Mesenchymal stem cell (in vitro differentiated cells and primary cell): ENCODE data around the gene WDR41.

ENCODE experiments used
- DNase-seq: peaks from one replicate; pipeline ENCODE4 v3.0.0-alpha.2; 2013
- H2AFZ ChIP-seq: one replicate; pipeline ENCODE4 v1.6.1; 2013; ENCODE audit warnings: low read depth, mild to moderate bottlenecking, control low read depth, inconsistent platforms, low read length, moderate library complexity
- H2AK5ac ChIP-seq: 2 replicates; pipeline ENCODE4 v1.6.1; 2013; ENCODE audit warnings: low read length, moderate library complexity, mild to moderate bottlenecking, inconsistent platforms; ENCODE audit not compliant: severe bottlenecking
- H2BK120ac ChIP-seq: one replicate; pipeline ENCODE4 v1.6.1; 2013; ENCODE audit warnings: low read depth, mild to moderate bottlenecking, inconsistent platforms, low read length, moderate library complexity
- H2BK12ac ChIP-seq, 2 experiments: one replicate each; pipeline ENCODE4 v1.6.1; 2013; ENCODE audit warnings: inconsistent platforms in 2 of 2, low read length in 2 of 2, mild to moderate bottlenecking in 2 of 2, moderate library complexity in 2 of 2, control low read depth in 1 of 2
- H2BK15ac ChIP-seq: one replicate; pipeline ENCODE4 v1.6.1; 2013; ENCODE audit warnings: mild to moderate bottlenecking, low read depth, inconsistent platforms; ENCODE audit not compliant: poor library complexity, severe bottlenecking
- H2BK5ac ChIP-seq: 2 replicates; pipeline ENCODE4 v1.6.1; 2013; ENCODE audit warnings: low read depth, mild to moderate bottlenecking, low read length, control low read depth, inconsistent platforms; ENCODE audit not compliant: poor library complexity, severe bottlenecking
- H3K14ac ChIP-seq, 2 experiments: one replicate each; pipeline ENCODE4 v1.6.1; 2013; ENCODE audit warnings: inconsistent platforms in 2 of 2, low read length in 2 of 2, control low read depth in 1 of 2, mild to moderate bottlenecking in 1 of 2, moderate library complexity in 1 of 2
- H3K18ac ChIP-seq, 2 experiments: one replicate each; pipeline ENCODE4 v1.6.1; 2013; ENCODE audit warnings: inconsistent platforms in 2 of 2, low read length in 2 of 2, control low read depth in 1 of 2, low read depth in 1 of 2, mild to moderate bottlenecking in 1 of 2
- H3K23ac ChIP-seq, 2 experiments: one replicate each; pipeline ENCODE4 v1.6.1; 2013; ENCODE audit warnings: inconsistent platforms in 2 of 2, low read length in 2 of 2, mild to moderate bottlenecking in 2 of 2, moderate library complexity in 2 of 2, control low read depth in 1 of 2
- H3K27ac ChIP-seq: 2 replicates; pipeline ENCODE4 v1.5.1; 2013; ENCODE audit warnings: mild to moderate bottlenecking, moderate library complexity, low read length, control low read depth, inconsistent platforms; ENCODE audit not compliant: poor library complexity, severe bottlenecking
- H3K27me3 ChIP-seq, 2 experiments: 2 replicates each; pipeline versions ENCODE4 v1.6.1 to v1.7.0; 2013; ENCODE audit warnings: low read length in 2 of 2, mild to moderate bottlenecking in 2 of 2, moderate library complexity in 2 of 2, control low read depth in 1 of 2, inconsistent platforms in 1 of 2; ENCODE audit not compliant: control insufficient read depth in 1 of 2, insufficient read depth in 1 of 2
- H3K36me3 ChIP-seq, 2 experiments: 2 replicates each; pipeline versions ENCODE4 v1.6.1 to v1.7.0; 2013; ENCODE audit warnings: low read length in 2 of 2, control low read depth in 1 of 2, inconsistent platforms in 1 of 2, low read depth in 1 of 2, mild to moderate bottlenecking in 1 of 2; ENCODE audit not compliant: insufficient read depth in 2 of 2, control insufficient read depth in 1 of 2
- H3K4ac ChIP-seq, 2 experiments: one replicate each; pipeline ENCODE4 v1.6.1; 2013; ENCODE audit warnings: inconsistent platforms in 2 of 2, low read length in 2 of 2, mild to moderate bottlenecking in 2 of 2, moderate library complexity in 2 of 2, control low read depth in 1 of 2, low read depth in 1 of 2
- H3K4me1 ChIP-seq: 2 replicates; pipeline ENCODE4 v1.6.1; 2013; ENCODE audit warnings: low read depth, low read length, control low read depth; ENCODE audit not compliant: control insufficient read depth, insufficient read depth
- H3K4me2 ChIP-seq: 2 replicates; pipeline ENCODE4 v1.6.1; 2013; ENCODE audit warnings: low read length, mild to moderate bottlenecking, inconsistent platforms; ENCODE audit not compliant: poor library complexity, severe bottlenecking
- H3K4me3 ChIP-seq, 2 experiments: 2 replicates each; pipeline versions ENCODE4 v1.5.1 to v1.7.0; 2013; ENCODE audit warnings: low read length in 2 of 2, mild to moderate bottlenecking in 2 of 2, control low read depth in 1 of 2, low read depth in 1 of 2; ENCODE audit not compliant: insufficient read depth in 1 of 2
- H3K79me1 ChIP-seq: replicated peaks from 2 replicates; pipeline ENCODE4 v1.6.1; 2013; ENCODE audit warnings: mild to moderate bottlenecking, control low read depth, low read length, inconsistent platforms; ENCODE audit not compliant: poor library complexity, severe bottlenecking
- H3K9ac ChIP-seq: 2 replicates; pipeline ENCODE4 v1.7.0; 2013; ENCODE audit warnings: mild to moderate bottlenecking, low read length, moderate library complexity
- H3K9me3 ChIP-seq: 2 replicates; pipeline ENCODE4 v1.7.0; 2013; ENCODE audit warnings: mild to moderate bottlenecking, low read length; ENCODE audit not compliant: control insufficient read depth
- H4K8ac ChIP-seq: one replicate; pipeline ENCODE4 v1.6.1; 2013; ENCODE audit warnings: inconsistent platforms, mild to moderate bottlenecking, low read length, moderate library complexity
- H4K91ac ChIP-seq: one replicate; pipeline ENCODE4 v1.6.1; 2013; ENCODE audit warnings: mild to moderate bottlenecking, low read length, inconsistent platforms
- WGBS: methylation state at CpG from one replicate; pipeline ENCODE4 v1.1.7; 2013; ENCODE audit warnings: mixed read lengths; 5-methylcytosine and 5-hydroxymethylcytosine counted together

The WDR41 gene

DNA sequence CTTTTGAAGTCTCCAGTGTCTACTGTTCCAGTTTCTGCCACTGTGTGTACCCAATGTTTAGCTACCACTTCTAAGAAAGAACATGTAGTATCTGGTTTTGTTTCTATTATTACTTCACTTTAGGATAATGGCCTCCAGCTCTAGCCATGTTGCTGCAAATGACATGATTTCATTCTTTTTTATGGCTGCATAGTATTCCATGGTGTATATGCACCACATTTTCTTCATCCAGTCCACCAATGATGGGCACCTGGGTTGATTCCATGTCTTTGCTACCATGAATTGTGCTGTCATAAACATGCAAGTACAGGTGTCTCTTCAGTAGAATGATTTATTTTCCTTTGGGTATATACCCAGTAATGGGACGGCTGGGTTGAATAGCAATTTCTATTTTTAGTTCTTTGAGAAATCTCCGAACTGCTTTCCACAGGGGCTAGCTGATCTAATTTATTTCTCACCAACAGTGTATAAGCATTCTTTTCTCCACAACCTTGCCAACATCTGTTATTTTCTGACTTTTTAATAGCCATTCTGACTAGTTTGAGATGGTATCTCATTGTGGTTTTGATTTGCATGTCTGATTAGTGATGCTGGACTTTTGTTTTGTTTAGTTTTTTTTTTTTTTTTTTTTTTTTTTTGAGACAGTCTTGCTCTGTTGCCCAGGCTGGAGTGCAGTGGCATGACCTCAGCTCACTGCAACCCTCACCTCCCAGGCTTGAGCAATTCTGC is 68.9 kb downstream of the WDR41 start:
- Histone ChIP-seq H3K36me3 (peaks cover 9 to 22% of the 10 kb centered on the region in 2 experiments), H3K4ac (no peak overlapping the region), H3K79me1 (no peaks in the 10 kb centered on the region), H3K27me3 (no peaks in the 10 kb centered on the region), H3K4me2 (no peak overlapping the region), H3K27ac (no peak overlapping the region), H2AK5ac (no peak overlapping the region), H3K23ac (no peak overlapping the region), H4K91ac (no peak overlapping the region), H3K4me1 (peaks cover 2% of the 10 kb centered on the region), H2BK12ac (no peak overlapping the region), H3K9me3 (no peaks in the 10 kb centered on the region), H2BK120ac (no peak overlapping the region), H3K4me3 (no peak overlapping the region), H3K14ac (no peak overlapping the region), H2AFZ (no peak overlapping the region), H2BK5ac (no peak overlapping the region), H4K8ac (no peak overlapping the region), H3K18ac (no peak overlapping the region), H3K9ac (no peak overlapping the region), H2BK15ac (no peak overlapping the region)
- no CpG with 5 or more reads among the region's 2 CpGs for whole genome bisulfite sequencing
- DNase-seq = peak; percentile 55

GRCh38 chr5:77420940-77421339 is 71.2 kb downstream of the WDR41 start:
- H2BK12ac ChIP-seq = no peak overlapping the region
- peaks cover 2% of the 10 kb centered on the region for H3K4me1 ChIP-seq
- no peak overlapping the region for H4K91ac ChIP-seq
- no peaks in the 10 kb centered on the region for H3K9me3 ChIP-seq
- WGBS = 84% methylated on average over 3 of the region's 3 CpGs
- H3K4me3 ChIP-seq = no peak overlapping the region
- DNase-seq = no peak
- no peak overlapping the region for H3K4me2 ChIP-seq
- no peak overlapping the region for H3K9ac ChIP-seq
- H3K14ac ChIP-seq = no peak overlapping the region
- H2BK15ac ChIP-seq = no peak overlapping the region
- peaks cover 0 to 4% of the 10 kb centered on the region in 2 experiments for H3K27me3 ChIP-seq
- no peak overlapping the region for H4K8ac ChIP-seq
- H3K23ac ChIP-seq = no peak overlapping the region
- no peak overlapping the region for H2BK120ac ChIP-seq
- no peak overlapping the region for H3K18ac ChIP-seq
- no peak overlapping the region for H2AFZ ChIP-seq
- no peak overlapping the region for H2BK5ac ChIP-seq
- H3K79me1 ChIP-seq = no peaks in the 10 kb centered on the region
- H3K36me3 ChIP-seq = peaks cover 7 to 20% of the 10 kb centered on the region in 2 experiments
- no peak overlapping the region for H2AK5ac ChIP-seq
- H3K27ac ChIP-seq = no peak overlapping the region
- no peak overlapping the region for H3K4ac ChIP-seq

GRCh38 chr5:77419644-77420582 is 72.2 kb downstream of the WDR41 start:
- H2BK15ac ChIP-seq = no peak overlapping the region
- H3K18ac ChIP-seq = no peak overlapping the region
- peaks cover 2% of the 10 kb centered on the region for H3K4me1 ChIP-seq
- H2AK5ac ChIP-seq = no peak overlapping the region
- WGBS = 100% methylated on average over 6 of the region's 8 CpGs
- H3K79me1 ChIP-seq = no peaks in the 10 kb centered on the region
- H4K8ac ChIP-seq = no peak overlapping the region
- no peak overlapping the region for H3K9ac ChIP-seq
- no peak overlapping the region for H4K91ac ChIP-seq
- no peak overlapping the region for H2BK120ac ChIP-seq
- H2BK5ac ChIP-seq = no peak overlapping the region
- H3K9me3 ChIP-seq = no peaks in the 10 kb centered on the region
- H3K4me2 ChIP-seq = no peak overlapping the region
- H3K4ac ChIP-seq = no peak overlapping the region
- peaks cover 0 to 4% of the 10 kb centered on the region in 2 experiments for H3K27me3 ChIP-seq
- no peak overlapping the region for H3K14ac ChIP-seq
- H2AFZ ChIP-seq = no peak overlapping the region
- no peak overlapping the region for H3K27ac ChIP-seq
- H3K23ac ChIP-seq = no peak overlapping the region
- no peak overlapping the region for H3K4me3 ChIP-seq
- H2BK12ac ChIP-seq = no peak overlapping the region
- DNase-seq = no peak
- H3K36me3 ChIP-seq = peaks cover 0 to 10% of the 10 kb centered on the region in 2 experiments
